Keratinocyte (primary cell): ENCODE measurements around the gene CD3E.

Experiments
- CTCF ChIP-seq, 3 experiments: IDR thresholded peaks in 1 of 3; conservative IDR thresholded peaks in 1 of 3; optimal IDR thresholded peaks in 1 of 3; 2 replicates in 2 of 3; 3 replicates in 1 of 3; pipeline versions ENCODE3 to v1.5.1; 2011; ENCODE audit warnings: low read length in 3 of 3, mild to moderate bottlenecking in 3 of 3, moderate library complexity in 2 of 3, control low read depth in 1 of 3, inconsistent platforms in 1 of 3; ENCODE audit not compliant: insufficient read depth in 2 of 3; ENCODE audit errors: extremely low read depth in 1 of 3
- EZH2 ChIP-seq: IDR thresholded peaks from one replicate; pipeline ENCODE4 v1.6.1; 2012; ENCODE audit warnings: inconsistent platforms, mild to moderate bottlenecking, low read length, moderate library complexity

- TF ChIP-seq CTCF (optimal IDR thresholded peaks at IDR 0.05 in 1 of 3, IDR thresholded peaks at IDR 0.05 in 1 of 3, conservative IDR thresholded peaks at IDR 0.05 in 1 of 3; ENCODE audit: extremely low read depth in 1 of 3, insufficient read depth in 2 of 3, low read length in 3 of 3): no peak
- no peak for TF ChIP-seq EZH2
Measured at GRCh38 chr11:118341261-118341660, 36.7 kb downstream of the CD3E start.
